ENCODE results near the gene LENG1.

DNA sequence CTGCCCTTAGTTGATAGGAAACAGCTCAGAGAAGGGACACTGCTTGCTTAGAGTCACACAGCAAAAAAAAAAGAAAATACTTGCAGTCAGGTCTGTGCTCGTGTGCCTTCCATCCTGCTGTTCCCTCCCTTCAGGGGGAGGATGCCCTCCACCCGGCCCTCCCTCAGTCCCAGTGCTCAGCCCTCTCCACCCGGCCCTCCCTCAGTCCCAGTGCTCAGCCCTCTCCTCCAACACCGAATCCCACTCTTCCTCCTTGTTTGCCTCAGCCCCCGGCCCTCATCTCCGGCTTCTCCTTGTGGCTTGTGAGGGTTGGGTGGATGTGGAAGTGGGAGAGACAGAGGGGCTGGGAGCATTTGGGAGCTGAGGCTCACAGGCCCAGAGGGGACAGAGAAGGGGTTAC is 49.9 kb downstream of the LENG1 start:
- TF ChIP-seq BCL11A (tag by site-specific recombination; IDR thresholded peaks at IDR 0.05; ENCODE audit: low read depth) (no peak), CTCF (tag by site-specific recombination; IDR thresholded peaks at IDR 0.05) (no peak), ZNF658 (tag by site-specific recombination; IDR thresholded peaks at IDR 0.05) (no peak), ZNF600 (tag by site-specific recombination; IDR thresholded peaks at IDR 0.05) (no peak), ZNF302 (tag by site-specific recombination; IDR thresholded peaks at IDR 0.05; ENCODE audit: low read depth) (no peak), ZNF274 (IDR thresholded peaks at IDR 0.05; ENCODE audit: low read length) (no peak), ZNF274 (tag by site-specific recombination; IDR thresholded peaks at IDR 0.05; ENCODE audit: borderline replicate concordance) (no peak), ZNF837 (tag by site-specific recombination; IDR thresholded peaks at IDR 0.05) (no peak), ZNF184 (tag by site-specific recombination; IDR thresholded peaks at IDR 0.05) (no peak), ELK4 (IDR thresholded peaks at IDR 0.05; ENCODE audit: borderline replicate concordance, low read depth, low read length) (no peak)
